ENCODE results near the gene UCP2.

UCP2 gene

GRCh38 chr11:74009675-74010305 is 27.1 kb upstream of the UCP2 start:
- TF ChIP-seq CTCF (conservative IDR thresholded peaks at IDR 0.05; ENCODE audit: low read depth, low read length): no peak
- DNase-seq (ENCODE audit: low read depth): no peak

GRCh38 chr11:74009230-74009547 is 26.5 kb upstream of the UCP2 start:
- no peak for DNase-seq (ENCODE audit: low read depth)
- no peak overlapping the region for H3K4me3 ChIP-seq (ENCODE audit: low read depth, low read length)
- no peak for TF ChIP-seq CTCF (conservative IDR thresholded peaks at IDR 0.05; ENCODE audit: low read depth, low read length)

More at GRCh38 chr11:74009675-74010305, 27.1 kb upstream of the UCP2 start:
- no peak overlapping the region for H3K4me3 ChIP-seq (ENCODE audit: low read depth, low read length)

GRCh38 chr11:74008373-74009229 is 26.0 kb upstream of the UCP2 start, which contains the start of gene UCP3:
Gene UCP3, minus strand, starts transcription at chr11:74009085. Its CDS starts 2,043 bp downstream, at chr11:74007042.
- DNase-seq (ENCODE audit: low read depth): no peak
- TF ChIP-seq CTCF (conservative IDR thresholded peaks at IDR 0.05; ENCODE audit: low read depth, low read length): no peak

GRCh38 chr11:74007691-74008372 is 25.2 kb upstream of the UCP2 start:
- no peak for TF ChIP-seq CTCF (conservative IDR thresholded peaks at IDR 0.05; ENCODE audit: low read depth, low read length)

More at GRCh38 chr11:74008373-74009229, 26.0 kb upstream of the UCP2 start, which contains the start of gene UCP3:
- no peak within 1 kb of the TSS for H3K4me3 ChIP-seq (ENCODE audit: low read depth, low read length)

GRCh38 chr11:74006743-74007304 is 24.2 kb upstream of the UCP2 start:
- TF ChIP-seq CTCF (conservative IDR thresholded peaks at IDR 0.05; ENCODE audit: low read depth, low read length): no peak
- H3K4me3 ChIP-seq (ENCODE audit: low read depth, low read length): no peak overlapping the region
- no peak for DNase-seq (ENCODE audit: low read depth)

More at GRCh38 chr11:74007691-74008372, 25.2 kb upstream of the UCP2 start:
- no peak overlapping the region for H3K4me3 ChIP-seq (ENCODE audit: low read depth, low read length)
- DNase-seq (ENCODE audit: low read depth): no peak

GRCh38 chr11:74005721-74006517 is 23.3 kb upstream of the UCP2 start:
- no peak for TF ChIP-seq CTCF (conservative IDR thresholded peaks at IDR 0.05; ENCODE audit: low read depth, low read length)
- H3K4me3 ChIP-seq (ENCODE audit: low read depth, low read length): no peak overlapping the region
- DNase-seq (ENCODE audit: low read depth): no peak

Measured in choroid plexus epithelial cell (primary cell).